Esophagus squamous epithelium (tissue), 4 donors: Measurements from ENCODE around the gene ATRNL1.

Experiments
- POLR2A ChIP-seq, 4 donors: fragments of 450-650 bp; IDR thresholded peaks; one replicate each; pipeline ENCODE4 v1.6.1; 2017; ENCODE audit warnings: antibody characterized with exemption in 4 of 4, mild to moderate bottlenecking in 4 of 4, moderate library complexity in 3 of 4
- TF ChIP-seq, protein P1 (sequence below), 6 experiments: fragments of 450-650 bp in 4 of 6; fragments of 200-600 bp in 2 of 6; sonication (generic) in 2 of 6; IDR thresholded peaks; one replicate each; pipeline ENCODE4 v1.5.1; 2016 to 2019; ENCODE audit warnings: antibody characterized with exemption in 6 of 6, mild to moderate bottlenecking in 4 of 6, moderate library complexity in 4 of 6

DNA sequence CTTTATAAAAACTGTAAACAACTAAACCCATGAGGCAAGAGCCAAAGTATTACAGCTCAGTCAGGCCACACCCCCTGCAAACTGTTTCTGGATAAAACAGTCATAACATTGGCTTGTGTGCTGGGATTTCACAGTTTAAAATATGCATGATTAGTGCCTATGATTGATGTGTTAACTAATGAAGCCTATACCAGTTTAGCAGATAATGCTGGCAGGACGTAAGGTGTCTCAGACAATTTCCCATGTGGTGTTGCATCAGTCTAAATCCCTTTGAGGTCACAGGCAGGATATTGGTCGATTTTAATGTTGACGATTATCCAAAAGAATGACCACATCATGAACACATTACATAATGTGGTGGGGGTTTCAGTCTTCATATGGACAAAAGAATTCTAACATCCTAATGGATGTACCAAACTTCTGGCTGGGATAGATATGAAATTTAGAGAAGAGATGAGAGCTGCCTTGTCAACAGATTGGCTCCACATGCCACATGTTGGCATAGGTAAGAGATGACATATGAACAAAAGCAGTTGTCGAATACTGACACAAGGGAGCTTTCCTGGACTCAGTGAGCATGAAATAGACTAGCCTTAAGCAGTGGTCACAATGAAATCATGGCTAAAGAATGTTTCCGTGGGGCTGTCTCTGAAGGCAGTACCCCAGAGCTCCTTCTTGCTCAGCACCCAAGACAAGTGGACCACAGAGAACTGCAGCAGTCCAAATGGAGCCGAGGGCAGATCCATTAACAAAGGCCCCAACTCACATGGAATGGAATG, 734.3 kb downstream of the ATRNL1 start:
- TF ChIP-seq, protein P1, sequence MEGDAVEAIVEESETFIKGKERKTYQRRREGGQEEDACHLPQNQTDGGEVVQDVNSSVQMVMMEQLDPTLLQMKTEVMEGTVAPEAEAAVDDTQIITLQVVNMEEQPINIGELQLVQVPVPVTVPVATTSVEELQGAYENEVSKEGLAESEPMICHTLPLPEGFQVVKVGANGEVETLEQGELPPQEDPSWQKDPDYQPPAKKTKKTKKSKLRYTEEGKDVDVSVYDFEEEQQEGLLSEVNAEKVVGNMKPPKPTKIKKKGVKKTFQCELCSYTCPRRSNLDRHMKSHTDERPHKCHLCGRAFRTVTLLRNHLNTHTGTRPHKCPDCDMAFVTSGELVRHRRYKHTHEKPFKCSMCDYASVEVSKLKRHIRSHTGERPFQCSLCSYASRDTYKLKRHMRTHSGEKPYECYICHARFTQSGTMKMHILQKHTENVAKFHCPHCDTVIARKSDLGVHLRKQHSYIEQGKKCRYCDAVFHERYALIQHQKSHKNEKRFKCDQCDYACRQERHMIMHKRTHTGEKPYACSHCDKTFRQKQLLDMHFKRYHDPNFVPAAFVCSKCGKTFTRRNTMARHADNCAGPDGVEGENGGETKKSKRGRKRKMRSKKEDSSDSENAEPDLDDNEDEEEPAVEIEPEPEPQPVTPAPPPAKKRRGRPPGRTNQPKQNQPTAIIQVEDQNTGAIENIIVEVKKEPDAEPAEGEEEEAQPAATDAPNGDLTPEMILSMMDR (IDR thresholded peaks at IDR 0.05): no peak
- no peak for TF ChIP-seq POLR2A (IDR thresholded peaks at IDR 0.05)
